DMS53 treated with DMSO at 0.1 percent for 48 hours (cell line): Measurements from ENCODE around the gene SRM.
"Not testable (repeated sequence)": the region's sequence is repeated elsewhere in the genome, so short reads cannot be mapped to it uniquely, and the experiment has no call there.

Experiments
- DNase-seq: peaks from one replicate; lab custom pipeline; 2025; ENCODE audit not compliant: unreplicated experiment; lab: John Stamatoyannopoulos, UW

Gene SRM

DNA sequence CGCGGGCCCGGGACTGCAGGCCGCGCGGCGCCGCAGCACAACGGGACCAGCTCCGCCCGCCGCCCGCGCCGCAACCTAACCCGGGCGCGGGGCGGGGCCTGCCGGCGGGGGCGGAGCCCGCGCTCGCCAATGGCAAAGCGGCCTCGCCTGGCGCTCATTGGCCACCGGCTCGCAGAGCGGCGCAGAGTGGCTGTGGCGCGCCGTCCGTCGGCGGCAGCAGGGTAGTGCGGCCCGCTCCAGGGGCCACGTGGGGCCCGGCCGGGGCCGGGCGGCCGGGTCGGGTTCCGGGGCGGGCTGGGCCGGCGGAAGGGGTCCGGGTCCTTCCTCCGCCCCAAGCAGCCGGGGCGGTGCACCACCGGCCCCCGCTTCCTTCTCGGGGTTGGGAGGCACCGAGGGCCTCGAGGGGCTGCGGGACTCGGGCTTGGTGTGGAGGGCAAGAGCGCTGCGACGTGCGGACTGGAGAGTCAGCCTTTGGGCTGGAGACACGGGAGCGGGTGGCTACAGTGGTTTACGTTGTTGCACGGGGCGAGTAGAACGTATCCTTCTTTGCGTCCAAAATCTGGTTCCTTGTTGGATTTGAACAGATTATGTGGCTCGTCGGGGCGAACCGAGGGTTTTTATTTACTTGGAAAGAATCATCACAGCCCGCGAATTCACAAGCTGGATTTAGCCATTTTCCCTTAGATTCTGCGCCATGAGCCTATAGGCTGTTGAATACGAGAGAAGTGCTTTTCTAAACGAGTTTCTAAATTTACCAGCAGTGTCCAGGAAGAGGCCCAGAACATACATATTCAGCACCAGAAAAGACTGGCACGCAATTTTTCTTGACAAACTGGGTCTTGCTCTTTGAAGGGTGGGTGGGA, at the start of gene SRM:
SRM (minus strand) TSS at position 51 of the 863 bp plus-strand sequence. CDS start 75 bp downstream, outside the sequence.
- DNase-seq, result peak; percentile 86

GRCh38 chr1:11109047-11109760, 49.4 kb upstream of the SRM start:
- no peak for DNase-seq

- no peak for DNase-seq
Observed at GRCh38 chr1:11107599-11107998, 47.8 kb upstream of the SRM start.

- no peak for DNase-seq
Observed at GRCh38 chr1:11105586-11105985, 45.8 kb upstream of the SRM start.

DNA sequence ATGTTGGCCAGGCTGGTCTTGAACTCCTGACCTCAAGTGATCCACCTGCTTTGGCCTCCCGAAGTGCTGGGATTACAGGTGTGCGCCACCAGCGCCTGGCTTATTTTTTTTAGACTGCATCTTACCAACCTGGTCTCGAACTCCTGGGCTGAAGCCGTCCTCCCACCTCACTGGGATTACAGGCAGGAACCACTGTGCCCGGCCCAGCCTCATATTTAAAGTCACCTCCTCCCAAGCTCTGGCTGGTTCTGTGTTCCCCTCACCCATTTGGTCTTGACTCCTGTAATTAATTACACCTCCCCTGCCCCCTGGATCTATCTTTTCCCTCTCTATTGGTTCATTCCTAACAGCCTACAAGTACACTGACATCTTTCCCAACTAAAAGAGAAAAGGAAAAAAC, 41.5 kb upstream of the SRM start:
- DNase-seq, result no peak

- not testable (repeated sequence) for DNase-seq
Observed at GRCh38 chr1:11100806-11101205, 41.0 kb upstream of the SRM start.

- DNase-seq, result no peak
Observed at GRCh38 chr1:11100149-11100493, 40.3 kb upstream of the SRM start.

GRCh38 chr1:11099310-11100148, 39.7 kb upstream of the SRM start, which contains the start of gene EXOSC10:
TSS of gene EXOSC10 (minus strand) at chr1:11099869. CDS start at chr1:11099831, 38 bp downstream.
- peak; percentile 67 for DNase-seq

GRCh38 chr1:11098931-11099309, 39.1 kb upstream of the SRM start:
- DNase-seq, result no peak

- DNase-seq, result not testable (repeated sequence)
Observed at GRCh38 chr1:11083784-11084183, 24.0 kb upstream of the SRM start.

- no peak for DNase-seq
Observed at GRCh38 chr1:11080931-11081330, 21.1 kb upstream of the SRM start.

- no peak for DNase-seq
Observed at GRCh38 chr1:11078631-11079030, 18.8 kb upstream of the SRM start.

- not testable (repeated sequence) for DNase-seq
Observed at GRCh38 chr1:11073398-11073797, 13.6 kb upstream of the SRM start.

DNA sequence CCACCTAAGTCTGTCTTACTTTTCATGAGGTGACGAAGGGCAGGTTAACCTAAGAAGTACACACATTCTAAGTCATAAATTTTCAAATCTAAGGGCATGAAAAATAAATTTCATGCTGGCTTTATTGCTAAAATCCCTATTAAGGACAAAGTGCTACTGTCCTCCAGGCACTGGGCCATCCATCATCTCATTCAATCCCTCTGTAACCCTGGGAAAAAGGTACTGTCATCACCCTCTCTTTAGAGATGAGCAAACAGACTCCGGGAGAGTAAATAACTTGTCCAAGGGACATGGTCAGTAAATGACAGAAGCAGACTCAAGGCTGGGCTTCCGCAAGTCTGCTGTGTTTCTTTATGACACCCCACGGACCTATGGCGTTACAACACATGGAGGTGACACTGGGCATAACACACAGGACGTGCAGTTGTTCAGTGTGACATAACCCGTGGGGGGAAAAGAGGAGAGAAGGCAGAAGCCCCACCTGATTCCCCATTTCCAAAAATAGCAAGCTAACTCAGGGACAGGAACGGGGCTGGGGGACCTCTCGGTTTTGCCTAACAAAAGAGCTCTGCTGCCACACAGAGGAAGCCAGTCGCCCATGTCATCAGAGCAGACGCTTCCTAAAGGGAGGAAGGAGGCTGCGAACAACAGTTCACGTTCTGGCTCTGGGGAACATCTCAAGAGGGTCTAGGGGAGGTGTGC, 12.5 kb upstream of the SRM start:
- DNase-seq, result no peak

DNA sequence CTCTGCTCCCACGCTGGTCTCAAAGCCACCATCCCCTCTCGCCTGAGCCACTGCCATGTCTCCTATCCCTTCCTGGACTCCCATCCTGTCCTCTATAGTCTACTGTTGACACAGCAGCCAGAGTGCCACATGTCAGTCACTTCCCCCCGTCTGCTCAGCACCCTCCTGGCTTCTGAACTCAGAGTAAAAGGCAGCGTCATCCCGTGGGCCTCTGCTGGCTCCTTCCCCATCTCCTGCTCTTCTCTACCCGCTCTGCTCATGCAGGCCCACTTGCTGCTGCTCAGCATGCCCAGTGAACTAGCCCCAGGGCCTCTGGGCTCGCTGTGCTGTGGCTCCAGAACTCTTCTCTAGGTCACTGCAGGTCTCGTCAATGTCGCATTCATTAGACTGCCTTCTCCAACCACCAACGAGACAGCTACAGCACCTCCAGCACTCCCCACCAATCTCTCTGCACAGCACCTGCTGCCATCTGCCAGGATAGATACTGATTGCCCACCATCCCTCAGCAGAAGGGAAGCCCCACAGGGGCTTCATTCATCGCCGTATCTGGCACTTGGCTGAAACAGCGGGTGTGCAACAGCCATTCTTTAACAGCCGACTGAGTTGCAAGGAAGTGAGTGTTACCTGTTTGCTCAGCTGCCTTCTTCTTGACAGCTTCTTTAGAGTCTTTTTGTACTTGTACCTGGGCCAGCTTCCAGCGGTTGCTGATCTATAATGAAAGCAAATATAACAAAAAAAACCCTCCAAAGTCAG, 11.8 kb upstream of the SRM start:
- DNase-seq, result peak; percentile 6

GRCh38 chr1:11070876-11071275, 11.1 kb upstream of the SRM start:
- DNase-seq, result no peak

DNA sequence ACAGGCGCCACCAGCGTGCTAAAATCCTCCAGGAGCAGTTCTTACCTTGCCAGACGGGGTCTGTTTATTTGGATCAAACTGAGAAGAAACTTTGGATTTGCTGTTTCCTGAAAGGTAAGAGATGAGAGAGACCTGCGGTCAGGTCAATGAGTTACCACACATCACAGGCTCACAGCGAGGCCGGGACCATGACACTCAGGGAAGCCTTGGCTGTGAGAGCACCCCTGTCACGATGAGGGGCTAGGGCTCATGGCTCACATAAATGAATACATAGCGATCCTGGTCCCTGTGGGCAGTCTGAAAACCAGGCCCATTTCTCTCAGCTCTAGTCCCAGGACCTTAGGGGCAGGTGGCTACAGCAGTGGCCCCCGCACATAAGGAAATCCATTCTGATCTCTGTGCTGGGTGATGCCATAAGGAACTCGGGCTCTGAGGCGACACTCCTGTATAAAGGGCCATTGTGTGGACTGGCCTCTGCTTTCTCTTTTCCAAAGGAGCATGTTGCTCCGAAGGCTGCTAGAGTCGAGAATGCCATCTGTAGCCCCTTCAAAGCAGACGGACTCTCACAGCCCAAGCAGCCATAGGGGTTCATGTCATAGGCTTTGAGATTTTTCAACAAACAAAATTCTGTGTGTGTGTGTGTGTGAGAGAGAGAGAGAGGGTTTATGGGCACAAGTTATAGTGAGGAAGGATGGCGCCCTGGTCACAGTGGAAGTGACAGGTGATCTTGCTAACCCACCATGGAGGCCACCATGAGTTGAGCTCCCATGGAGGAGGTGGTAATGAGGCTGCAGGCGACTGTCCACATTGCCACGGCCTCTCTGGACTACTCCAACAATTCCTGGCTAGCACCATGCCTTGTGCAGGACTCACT, 9.0 kb upstream of the SRM start:
- no peak for DNase-seq

DNA sequence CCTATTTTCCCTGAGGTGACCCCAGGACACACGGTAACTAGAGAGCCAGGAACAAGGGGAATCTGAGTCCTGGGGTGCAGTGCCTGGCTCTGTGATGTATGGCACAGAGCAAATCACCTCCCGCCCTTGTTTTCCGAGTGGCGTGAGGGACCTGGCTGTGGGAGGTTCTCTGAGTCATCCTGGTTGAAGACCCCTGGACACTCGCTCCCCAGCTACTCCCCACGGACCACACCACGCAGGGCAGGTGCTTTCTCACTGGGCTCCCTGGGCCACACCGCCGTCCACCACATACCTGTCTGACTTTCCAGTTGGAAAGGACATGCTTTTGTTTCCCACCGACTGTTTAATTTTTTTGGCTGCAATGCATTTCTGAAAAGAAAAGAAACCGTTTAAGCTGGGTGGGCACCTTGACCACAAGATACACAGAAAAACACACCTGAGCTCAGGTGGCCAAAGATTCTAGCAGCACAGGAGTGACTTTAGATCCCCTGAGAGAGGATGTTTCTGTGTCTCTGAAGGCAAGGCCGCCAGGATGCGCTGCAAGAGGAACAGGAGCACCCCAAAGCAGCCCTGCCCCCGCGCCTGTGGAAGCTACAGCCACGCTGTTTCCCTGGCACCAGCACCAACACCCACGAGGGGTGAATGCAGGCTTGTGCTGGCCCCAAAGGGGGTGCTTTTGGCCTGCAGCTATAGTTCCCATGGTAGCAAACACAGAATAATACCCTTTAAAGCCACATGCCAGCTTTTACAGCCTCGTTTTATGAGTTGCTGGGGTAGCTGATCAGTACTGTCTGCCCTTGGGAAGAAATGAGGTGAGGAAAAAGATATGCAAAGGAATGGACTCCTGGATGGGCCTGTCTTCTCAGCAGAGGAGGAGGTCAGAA, 8.1 kb upstream of the SRM start:
- no peak for DNase-seq
